Measurements from ENCODE around the gene POU6F2. TPM values are rescaled to one million over a fixed set of nuclear protein-coding genes. Genes with fewer than 3 reads are reported as not detected.

Gene POU6F2
- polyA plus RNA-seq, 2 of the 4 experiments (the other 2 are of a cell fraction), result not detected

DNA sequence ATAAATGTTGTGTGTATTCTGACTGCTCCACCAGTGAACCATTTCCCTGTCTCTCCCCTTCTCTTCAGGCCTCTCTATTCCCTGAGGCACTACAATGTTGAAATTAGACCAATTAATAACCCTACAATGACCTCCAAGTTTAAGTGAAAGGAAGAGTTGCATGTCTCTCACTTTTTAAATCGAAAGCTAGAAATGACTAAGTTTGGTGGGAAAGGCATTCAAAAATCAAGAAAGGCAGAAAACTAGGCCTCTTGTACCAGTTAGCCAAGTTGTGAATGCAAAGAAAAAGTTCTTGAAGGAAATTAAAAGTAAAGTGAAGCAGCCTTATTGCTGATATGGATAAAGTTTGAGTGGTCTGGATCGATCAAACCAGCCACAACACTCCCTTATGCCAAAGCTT lies 390.2 kb downstream of the POU6F2 start:
- DNase-seq (ENCODE audit: low read depth in 1 of 2, low spot score in 1 of 2), result no peak

GRCh38 chr7:39372383-39372782 lies 394.7 kb downstream of the POU6F2 start:
- FAIRE-seq (no peak), ATAC-seq (no peak), DNase-seq (ENCODE audit: low read depth in 1 of 2, low spot score in 1 of 2) (no peak)
- no peaks in the 10 kb centered on the region for H3K4me1 ChIP-seq
- no peak overlapping the region for H3K4me2 ChIP-seq
- no peaks in the 10 kb centered on the region for H3K9me3 ChIP-seq
- POLR2A ChIA-PET, result no interaction called here
- no peak overlapping the region for H3K4me3 ChIP-seq
- CTCF ChIA-PET, result no interaction called here
- TF ChIP-seq EP300 (IDR thresholded peaks at IDR 0.05) (no peak), ELK1 (IDR thresholded peaks at IDR 0.05; ENCODE audit: low read depth, low read length) (no peak), SMC3 (IDR thresholded peaks at IDR 0.05) (no peak), ZFP36 (IDR thresholded peaks at IDR 0.05; ENCODE audit: borderline replicate concordance, partially characterized antibody) (no peak), PBX3 (IDR thresholded peaks at IDR 0.05) (no peak), ZNF302 (CRISPR knock-in tag; IDR thresholded peaks at IDR 0.05) (no peak), RNF2 (IDR thresholded peaks at IDR 0.05; ENCODE audit: borderline replicate concordance, low read depth) (no peak), RFX5 (IDR thresholded peaks at IDR 0.05) (no peak), ATOH8 (CRISPR knock-in tag; IDR thresholded peaks at IDR 0.05; ENCODE audit: low read depth) (no peak), CHD4 (IDR thresholded peaks at IDR 0.05; ENCODE audit: borderline replicate concordance) (no peak), MAZ (IDR thresholded peaks at IDR 0.05; ENCODE audit: borderline replicate concordance, low read depth, low read length) (no peak), NFE2L2 (conservative IDR thresholded peaks at IDR 0.05; ENCODE audit: low read length) (no peak), TP53 (CRISPR knock-in tag; IDR thresholded peaks at IDR 0.05) (no peak), PHF8 (IDR thresholded peaks at IDR 0.05; ENCODE audit: borderline replicate concordance, low read depth) (no peak), MYC (IDR thresholded peaks at IDR 0.05; ENCODE audit: borderline replicate concordance, low read length) (no peak)
- no peak overlapping the region for H3K27ac ChIP-seq
- 6% methylated on average over 1 of the region's 1 CpG for WGBS (ENCODE audit: missing lambda C conversion rate)

More for the DNA sequence above, 390.2 kb downstream of the POU6F2 start:
- POLR2A ChIA-PET, result no interaction called here
- Histone ChIP-seq H3K4me1 (no peaks in the 10 kb centered on the region), H3K4me3 (no peak overlapping the region), H3K9me3 (no peaks in the 10 kb centered on the region; the same call in 2 of the 3 replicates), H3K4me2 (no peak overlapping the region), H3K27ac (no peak overlapping the region)
- ATAC-seq (no peak), FAIRE-seq (no peak)
- TF ChIP-seq ZC3H11A (IDR thresholded peaks at IDR 0.05), result no peak
- TF ChIP-seq POLR2A (IDR thresholded peaks at IDR 0.05; ENCODE audit: low read length), result no peak
- TF ChIP-seq, protein P1, sequence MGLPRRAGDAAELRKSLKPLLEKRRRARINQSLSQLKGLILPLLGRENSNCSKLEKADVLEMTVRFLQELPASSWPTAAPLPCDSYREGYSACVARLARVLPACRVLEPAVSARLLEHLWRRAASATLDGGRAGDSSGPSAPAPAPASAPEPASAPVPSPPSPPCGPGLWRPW (IDR thresholded peaks at IDR 0.05), result no peak
- CTCF ChIA-PET, result no interaction called here
- 15% methylated on average over 2 of the region's 2 CpGs for WGBS (ENCODE audit: missing lambda C conversion rate)

DNA sequence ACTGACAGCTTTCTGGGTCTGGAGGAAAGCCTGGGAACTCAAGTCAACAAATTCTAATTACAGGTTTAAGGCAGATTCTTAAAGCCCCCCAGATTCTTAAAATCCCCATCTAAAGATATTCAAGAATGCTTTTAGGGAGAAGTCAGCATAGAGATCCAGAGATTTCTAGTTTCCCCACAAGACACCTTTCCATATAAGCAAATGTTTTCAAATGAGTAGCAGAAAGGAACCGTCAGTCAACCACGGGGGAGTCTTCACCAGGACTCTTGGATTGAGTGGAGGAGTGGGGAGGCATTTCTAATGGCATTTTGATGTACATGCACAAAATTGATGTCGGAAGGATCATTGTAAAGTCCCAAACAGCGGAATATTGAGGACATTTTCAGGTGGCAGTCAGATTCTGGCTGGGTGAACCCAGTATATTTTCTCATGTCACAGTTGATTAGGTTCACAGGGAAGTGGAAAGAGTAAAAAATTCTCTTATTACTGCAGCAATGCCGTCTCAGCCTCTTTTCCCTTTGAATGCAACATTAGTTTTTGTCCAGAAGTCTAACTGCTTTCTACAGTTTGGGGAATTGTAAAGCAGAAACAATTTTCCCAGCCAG lies 396.8 kb downstream of the POU6F2 start:
- Histone ChIP-seq H3K4me2 (no peak overlapping the region), H3K4me1 (no peaks in the 10 kb centered on the region), H3K4me3 (no peak overlapping the region), H3K9me3 (no peaks in the 10 kb centered on the region), H3K27ac (no peak overlapping the region)
- ChIA-PET POLR2A (interaction anchor here (0.6 kb wide), 1 partner anchor 143 kb away, joined by 3 read pairs; no protein-coding TSS in a partner anchor), CTCF (no interaction called here)
- ATAC-seq, result no peak
- FAIRE-seq, result no peak
- 13% methylated on average over 5 of the region's 5 CpGs for WGBS (ENCODE audit: missing lambda C conversion rate)
- TF ChIP-seq FOSB (CRISPR knock-in tag; IDR thresholded peaks at IDR 0.05) (no peak), KDM1A (IDR thresholded peaks at IDR 0.05; ENCODE audit: low read depth) (no peak), SREBF2 (IDR thresholded peaks at IDR 0.05) (no peak), PBX3 (IDR thresholded peaks at IDR 0.05) (no peak), ZNF302 (CRISPR knock-in tag; IDR thresholded peaks at IDR 0.05) (no peak), HOXB5 (CRISPR knock-in tag; IDR thresholded peaks at IDR 0.05) (no peak), EHF (CRISPR knock-in tag; IDR thresholded peaks at IDR 0.05) (no peak), EHMT2 (IDR thresholded peaks at IDR 0.05; ENCODE audit: low read depth) (no peak), MAZ (IDR thresholded peaks at IDR 0.05; ENCODE audit: borderline replicate concordance, low read depth, low read length) (no peak), KDM5A (IDR thresholded peaks at IDR 0.05) (no peak)
- TF ChIP-seq, protein P2, sequence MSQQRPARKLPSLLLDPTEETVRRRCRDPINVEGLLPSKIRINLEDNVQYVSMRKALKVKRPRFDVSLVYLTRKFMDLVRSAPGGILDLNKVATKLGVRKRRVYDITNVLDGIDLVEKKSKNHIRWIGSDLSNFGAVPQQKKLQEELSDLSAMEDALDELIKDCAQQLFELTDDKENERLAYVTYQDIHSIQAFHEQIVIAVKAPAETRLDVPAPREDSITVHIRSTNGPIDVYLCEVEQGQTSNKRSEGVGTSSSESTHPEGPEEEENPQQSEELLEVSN (IDR thresholded peaks at IDR 0.05; ENCODE audit: borderline replicate concordance, low read depth), result no peak
- no peak for DNase-seq (ENCODE audit: low read depth in 1 of 2, low spot score in 1 of 2)
